Stimulated activated CD8-positive, alpha-beta memory T cell treated with anti-CD3 and anti-CD28 coated beads, Interleukin-2, amount 100 ng/mL, for 1 hour (primary cell): ENCODE measurements around the gene RORC.
A peak's percentile ranks its signal among the peaks of the same experiment; 100 is the strongest.
"Not testable (repeated sequence)": the region's sequence is repeated elsewhere in the genome, so short reads cannot be mapped to it uniquely, and the experiment has no call there.

Experiments
- DNase-seq, 2 donors: peaks; one replicate each; pipeline ENCODE4 v3.0.0-alpha.2; 2020; ENCODE audit warnings: low read depth in 2 of 2

The RORC gene

GRCh38 chr1:151774256-151774922 lies 57.2 kb downstream of the RORC start:
- DNase-seq, result no peak

- no peak for DNase-seq
Measured at GRCh38 chr1:151773702-151774101, 57.9 kb downstream of the RORC start.

- DNase-seq, result not testable (repeated sequence)
Measured at GRCh38 chr1:151769270-151769669, 62.3 kb downstream of the RORC start.

DNA sequence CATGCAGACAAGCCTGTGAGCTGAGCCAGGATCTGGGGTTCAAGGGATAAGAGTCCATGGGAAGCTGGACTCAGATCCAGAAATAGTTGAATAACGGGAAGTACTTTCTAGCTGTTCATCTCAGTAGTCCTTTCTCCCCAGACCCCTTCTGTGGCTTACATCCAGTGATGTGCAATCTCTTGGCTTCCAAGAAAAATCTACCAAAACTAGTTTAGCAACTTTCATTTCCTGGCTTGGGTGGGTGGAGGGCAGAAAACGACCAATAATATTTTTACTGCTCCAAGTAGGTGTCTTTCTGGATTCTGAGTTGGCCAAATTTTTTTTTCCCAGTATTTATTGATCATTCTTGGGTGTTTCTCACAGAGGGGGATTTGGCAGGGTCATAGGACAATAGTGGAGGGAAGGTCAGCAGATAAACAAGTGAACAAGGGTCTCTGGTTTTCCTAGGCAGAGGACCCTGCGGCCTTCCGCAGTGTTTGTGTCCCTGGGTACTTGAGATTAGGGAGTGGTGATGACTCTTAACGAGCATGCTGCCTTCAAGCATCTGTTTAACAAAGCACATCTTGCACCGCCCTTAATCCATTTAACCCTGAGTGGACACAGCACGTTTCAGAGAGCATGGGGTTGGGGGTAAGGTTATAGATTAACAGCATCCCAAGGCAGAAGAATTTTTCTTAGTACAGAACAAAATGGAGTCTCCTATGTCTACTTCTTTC lies 63.1 kb downstream of the RORC start:
- DNase-seq, result not testable (repeated sequence)

DNA sequence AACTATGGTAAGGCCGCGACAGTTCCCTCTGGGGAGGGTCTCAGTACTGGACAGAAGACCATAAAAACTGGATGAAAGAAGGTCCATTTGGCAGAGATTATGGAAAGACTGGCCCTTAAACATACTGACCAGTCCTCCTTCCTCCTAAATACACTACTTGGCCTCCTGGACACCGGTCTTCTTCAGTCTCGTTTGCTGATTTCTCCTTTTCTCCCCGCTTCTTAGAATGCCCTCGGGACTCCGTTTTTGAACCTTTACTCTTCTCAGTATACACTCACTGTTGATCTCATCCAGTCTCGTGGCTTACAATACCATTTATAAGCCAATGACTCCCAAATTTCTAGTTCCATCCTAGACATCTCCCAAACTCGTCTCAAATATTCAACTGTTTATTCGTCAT lies 67.6 kb downstream of the RORC start:
- DNase-seq, result no peak

DNA sequence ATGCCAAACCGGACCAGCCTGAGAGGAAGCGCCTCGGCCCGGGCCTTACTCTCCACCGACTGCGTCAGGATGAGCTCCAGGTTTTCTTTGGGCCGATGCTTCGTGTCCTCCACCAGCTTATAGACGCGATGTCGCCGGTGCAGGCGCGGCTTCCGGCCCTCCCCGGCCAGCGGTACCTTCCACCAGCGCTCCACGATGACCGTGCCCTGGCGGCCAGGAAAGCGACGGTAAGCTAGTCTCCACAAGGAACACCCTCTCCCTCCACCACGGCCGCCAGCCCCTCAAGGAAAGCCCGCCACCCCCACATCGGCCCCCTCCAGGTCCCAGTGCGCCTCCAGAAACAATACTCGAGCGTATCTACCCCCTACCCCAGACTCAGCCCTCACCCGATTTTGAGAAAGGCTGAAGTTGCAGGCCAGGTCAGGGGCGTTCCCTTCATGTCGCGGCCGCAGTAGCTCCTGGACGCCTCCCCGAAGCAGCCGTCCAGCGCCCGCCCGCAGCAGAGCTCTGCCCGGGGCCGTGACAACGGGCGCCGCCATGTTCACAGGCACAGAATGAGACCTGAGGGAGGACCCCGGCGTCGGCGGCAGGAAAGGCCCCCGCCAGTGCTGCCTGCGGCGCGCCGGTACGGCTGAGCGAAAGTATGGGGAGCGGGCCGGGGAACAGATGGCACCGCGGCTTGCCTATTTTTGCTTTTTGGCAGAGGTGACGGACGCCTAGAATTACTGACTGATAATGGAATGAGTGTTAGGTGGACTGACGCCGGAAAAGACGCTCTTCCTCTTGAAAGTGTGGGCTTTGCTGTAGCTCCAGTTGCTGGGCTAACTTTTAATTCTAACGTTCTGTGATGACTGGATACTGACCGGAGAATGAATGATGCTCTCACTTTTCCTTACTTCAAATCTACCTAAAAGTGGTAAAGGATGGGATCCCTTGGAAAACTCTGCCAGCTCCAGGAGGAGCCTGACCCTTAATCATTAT lies 68.4 kb downstream of the RORC start, which contains the start of gene MRPL9:
Gene MRPL9, minus strand, starts transcription at position 556 of the 981 bp plus-strand sequence. Its CDS starts 17 bp downstream, at position 539.
- DNase-seq, result peak; percentile 64 to 68

DNA sequence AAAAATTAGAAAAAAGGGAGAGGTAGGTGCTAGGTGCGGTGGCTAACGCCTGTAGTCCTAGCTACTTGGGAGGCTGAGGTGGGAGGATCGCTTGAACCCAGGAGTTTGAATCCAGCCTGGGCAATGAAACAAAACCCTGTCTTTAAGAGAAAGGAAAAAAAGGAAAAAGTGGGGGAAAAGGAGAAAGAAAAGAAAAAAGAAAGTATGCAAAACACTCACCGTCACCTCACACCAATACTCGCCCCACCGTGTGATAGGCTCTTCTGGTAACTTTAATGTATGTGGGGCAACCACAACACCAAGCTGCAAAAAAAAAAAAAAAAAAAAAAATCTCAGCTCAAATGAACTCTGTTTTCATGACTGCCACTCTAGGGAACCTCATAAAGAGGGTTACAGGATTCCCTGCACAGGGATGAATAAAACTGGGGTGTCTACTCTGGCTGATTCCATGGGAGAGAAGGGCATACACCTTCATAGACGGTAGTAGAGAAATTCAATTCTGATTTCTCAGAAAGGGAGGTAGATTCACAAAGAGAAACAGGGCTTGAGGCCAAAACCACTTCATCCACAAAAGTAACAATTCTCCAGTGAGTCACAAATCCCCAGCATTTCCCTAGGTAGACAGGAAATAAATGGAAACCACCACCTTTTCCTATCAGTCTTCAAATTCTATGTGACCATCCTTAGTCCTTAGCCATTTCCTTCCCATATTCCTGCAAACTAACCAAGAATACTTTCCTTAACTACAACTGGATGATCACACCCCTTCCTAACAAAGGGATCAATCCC lies 70.8 kb downstream of the RORC start:
- DNase-seq, result no peak

DNA sequence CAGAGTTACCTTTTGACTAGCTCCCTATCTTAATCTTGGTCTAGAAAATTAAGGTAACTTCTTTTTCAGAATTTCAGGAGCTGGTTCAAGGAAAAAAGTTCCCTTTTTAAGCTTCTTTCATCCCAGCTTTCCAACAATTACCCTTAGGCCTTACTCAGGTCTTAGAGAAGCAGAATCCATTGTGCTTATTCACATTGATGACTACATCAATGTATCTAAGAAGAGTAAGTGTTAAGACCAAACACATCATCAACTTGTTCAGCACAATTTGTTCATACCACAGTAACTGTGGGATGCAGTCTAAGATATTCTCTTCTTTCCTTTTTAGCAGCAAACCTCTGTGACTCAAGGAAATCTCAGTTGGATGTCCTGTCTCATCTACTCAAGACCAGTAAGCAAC lies 72.4 kb downstream of the RORC start:
- DNase-seq, result no peak

GRCh38 chr1:151756291-151756690 lies 75.3 kb downstream of the RORC start:
- no peak for DNase-seq
